ENCODE measurements around the gene UBR3.

GRCh38 chr2:170047331-170048065 is 220.2 kb downstream of the UBR3 start:
- no peak for TF ChIP-seq CTCF (IDR thresholded peaks at IDR 0.05)
- TF ChIP-seq FOXP4 (CRISPR knock-in tag; IDR thresholded peaks at IDR 0.05), result no peak
- no peak for TF ChIP-seq TEAD1 (CRISPR knock-in tag; IDR thresholded peaks at IDR 0.05)
- TF ChIP-seq RORB (CRISPR knock-in tag; IDR thresholded peaks at IDR 0.05), result no peak
- no peak for TF ChIP-seq ELF4 (CRISPR knock-in tag; IDR thresholded peaks at IDR 0.05; ENCODE audit: low read depth)
- no peak for TF ChIP-seq ESRRA (CRISPR knock-in tag; IDR thresholded peaks at IDR 0.05; ENCODE audit: borderline replicate concordance)
- no peak for TF ChIP-seq ATF3 (CRISPR knock-in tag; conservative IDR thresholded peaks at IDR 0.05)

Measured in WTC11 (cell line).